Measurements from ENCODE around the gene RALGAPB.

- no peak for TF ChIP-seq POLR2A (IDR thresholded peaks at IDR 0.05)
- TF ChIP-seq, protein P1, sequence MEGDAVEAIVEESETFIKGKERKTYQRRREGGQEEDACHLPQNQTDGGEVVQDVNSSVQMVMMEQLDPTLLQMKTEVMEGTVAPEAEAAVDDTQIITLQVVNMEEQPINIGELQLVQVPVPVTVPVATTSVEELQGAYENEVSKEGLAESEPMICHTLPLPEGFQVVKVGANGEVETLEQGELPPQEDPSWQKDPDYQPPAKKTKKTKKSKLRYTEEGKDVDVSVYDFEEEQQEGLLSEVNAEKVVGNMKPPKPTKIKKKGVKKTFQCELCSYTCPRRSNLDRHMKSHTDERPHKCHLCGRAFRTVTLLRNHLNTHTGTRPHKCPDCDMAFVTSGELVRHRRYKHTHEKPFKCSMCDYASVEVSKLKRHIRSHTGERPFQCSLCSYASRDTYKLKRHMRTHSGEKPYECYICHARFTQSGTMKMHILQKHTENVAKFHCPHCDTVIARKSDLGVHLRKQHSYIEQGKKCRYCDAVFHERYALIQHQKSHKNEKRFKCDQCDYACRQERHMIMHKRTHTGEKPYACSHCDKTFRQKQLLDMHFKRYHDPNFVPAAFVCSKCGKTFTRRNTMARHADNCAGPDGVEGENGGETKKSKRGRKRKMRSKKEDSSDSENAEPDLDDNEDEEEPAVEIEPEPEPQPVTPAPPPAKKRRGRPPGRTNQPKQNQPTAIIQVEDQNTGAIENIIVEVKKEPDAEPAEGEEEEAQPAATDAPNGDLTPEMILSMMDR (IDR thresholded peaks at IDR 0.05) = no peak
- TF ChIP-seq POLR2AphosphoS5 (IDR thresholded peaks at IDR 0.05) = no peak
Observed at GRCh38 chr20:38581830-38582358, 109.3 kb downstream of the RALGAPB start.

Measured in breast epithelium (tissue), 3 donors.